ENCODE measurements around the gene CDA. TPM values are rescaled to one million over a fixed set of nuclear protein-coding genes. Genes with fewer than 3 reads are reported as not detected.

The CDA gene
- total and polyA plus RNA-seq, 8 donors = 0.36 to 12.2 (median 0.62) TPM

GRCh38 chr1:20578721-20579395, 10.0 kb upstream of the CDA start:
- intact Hi-C loops (cut with DNase I) = loop anchor here in 1 of 2 donors (10.0 kb wide), 1 partner anchor 56 kb away; the partner anchor contains the start of gene PINK1
- ATAC-seq = no peak
- peaks cover 0 to 16% of the 10 kb centered on the region in 2 donors for H3K27me3 ChIP-seq

GRCh38 chr1:20584890-20585289, 4.0 kb upstream of the CDA start:
- H3K4me1 ChIP-seq = peaks cover 5 to 19% of the 10 kb centered on the region in 2 donors
- no peak for TF ChIP-seq CTCF (IDR thresholded peaks at IDR 0.05)
- no peak for ATAC-seq
- no peak for DNase-seq
- H3K27me3 ChIP-seq = peaks cover 4 to 28% of the 10 kb centered on the region in 2 donors
- H3K36me3 ChIP-seq = no peaks in the 10 kb centered on the region
- intact Hi-C loops (cut with DNase I) = no loop called here
- no peaks in the 10 kb centered on the region for H3K9me3 ChIP-seq
- H3K27ac ChIP-seq = no peak overlapping the region
- no peak overlapping the region for H3K4me3 ChIP-seq

More at GRCh38 chr1:20578721-20579395, 10.0 kb upstream of the CDA start:
- Histone ChIP-seq H3K36me3 (no peaks in the 10 kb centered on the region), H3K9me3 (no peaks in the 10 kb centered on the region), H3K4me1 (no peaks in the 10 kb centered on the region), H3K4me3 (no peak overlapping the region), H3K27ac (no peak overlapping the region)
- DNase-seq = no peak
- TF ChIP-seq CTCF (IDR thresholded peaks at IDR 0.05) = no peak

- intact Hi-C loops (cut with DNase I) = no loop called here
- H3K27ac ChIP-seq = no peak overlapping the region
- peaks cover 5 to 28% of the 10 kb centered on the region in 2 donors for H3K4me1 ChIP-seq
- TF ChIP-seq CTCF (IDR thresholded peaks at IDR 0.05) = no peak
- DNase-seq = no peak
- no peak for ATAC-seq
- H3K27me3 ChIP-seq = peaks cover 4 to 45% of the 10 kb centered on the region in 2 donors
- H3K36me3 ChIP-seq = no peaks in the 10 kb centered on the region
- H3K9me3 ChIP-seq = no peaks in the 10 kb centered on the region
- H3K4me3 ChIP-seq = no peak overlapping the region
These were observed 1.8 kb upstream of the CDA start for GRCh38 chr1:20586953-20587660.

- ATAC-seq (no peak), DNase-seq (no peak)
- H3K36me3 ChIP-seq = no peaks in the 10 kb centered on the region
- no peak overlapping the region for H3K4me3 ChIP-seq
- H3K4me1 ChIP-seq = peaks cover 5 to 28% of the 10 kb centered on the region in 2 donors
- no peak overlapping the region for H3K27ac ChIP-seq
- peaks cover 4 to 45% of the 10 kb centered on the region in 2 donors for H3K27me3 ChIP-seq
- intact Hi-C loops (cut with DNase I) = no loop called here
- TF ChIP-seq CTCF (IDR thresholded peaks at IDR 0.05) = no peak
- no peaks in the 10 kb centered on the region for H3K9me3 ChIP-seq
These were observed 1.2 kb upstream of the CDA start for GRCh38 chr1:20587661-20588053.
